NCI-H2029 treated with DMSO at 0.1 percent for 48 hours (cell line): Measurements from ENCODE around the gene VEPH1.

Source experiments
- DNase-seq: peaks from one replicate; lab custom pipeline; 2025; lab: John Stamatoyannopoulos, UW

VEPH1 gene

DNA sequence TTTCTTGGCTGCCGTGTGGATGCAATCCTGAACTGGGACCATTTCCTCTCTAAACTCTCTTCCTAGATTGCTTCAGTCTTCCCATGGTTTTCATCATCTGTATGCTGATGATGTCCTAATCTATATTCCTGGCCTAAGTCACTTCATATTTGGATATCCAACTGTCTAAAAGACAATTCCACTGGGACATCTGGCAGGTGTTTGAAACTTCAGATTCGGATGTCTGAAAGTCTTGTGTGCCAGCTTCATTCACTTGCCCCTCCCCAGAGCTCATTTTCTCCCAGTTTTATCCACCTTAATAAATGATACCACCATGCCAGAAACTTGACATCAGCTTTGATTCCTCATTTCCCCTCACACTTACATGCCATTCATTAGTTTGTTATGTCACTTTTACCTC is 201.5 kb downstream of the VEPH1 start:
- no peak for DNase-seq

DNA sequence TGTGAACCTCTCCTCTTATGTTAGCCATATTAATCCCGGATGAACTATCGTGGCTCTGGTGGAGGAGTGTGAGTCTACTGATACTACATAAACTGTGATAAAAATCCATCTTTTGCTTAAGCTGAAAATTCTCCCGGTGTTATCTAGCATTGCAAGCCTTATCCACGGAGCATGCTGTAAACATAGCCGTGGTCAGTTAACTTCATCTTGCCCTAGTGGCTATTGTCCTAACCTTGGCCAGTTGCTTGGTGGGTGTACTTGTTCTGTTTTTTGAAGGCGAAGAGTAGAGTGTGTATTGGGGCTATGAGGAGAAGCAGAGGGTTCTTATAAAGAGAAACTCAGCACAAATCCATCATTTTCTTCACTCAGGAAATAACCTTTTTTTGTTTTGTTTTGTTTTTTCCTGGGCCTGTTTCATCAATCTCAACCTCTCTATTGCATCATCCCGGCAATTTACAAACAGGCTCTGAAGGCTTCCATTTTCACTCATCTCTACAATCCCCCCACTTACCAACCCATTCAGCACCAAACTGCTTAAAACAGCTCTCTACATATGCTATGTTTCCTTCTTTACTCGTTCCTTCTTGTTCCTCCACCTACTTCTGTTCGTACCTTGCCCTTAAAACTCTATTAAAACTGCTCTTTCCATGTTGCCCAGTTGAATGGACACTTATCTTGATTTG is 202.1 kb downstream of the VEPH1 start:
- DNase-seq, result no peak

DNA sequence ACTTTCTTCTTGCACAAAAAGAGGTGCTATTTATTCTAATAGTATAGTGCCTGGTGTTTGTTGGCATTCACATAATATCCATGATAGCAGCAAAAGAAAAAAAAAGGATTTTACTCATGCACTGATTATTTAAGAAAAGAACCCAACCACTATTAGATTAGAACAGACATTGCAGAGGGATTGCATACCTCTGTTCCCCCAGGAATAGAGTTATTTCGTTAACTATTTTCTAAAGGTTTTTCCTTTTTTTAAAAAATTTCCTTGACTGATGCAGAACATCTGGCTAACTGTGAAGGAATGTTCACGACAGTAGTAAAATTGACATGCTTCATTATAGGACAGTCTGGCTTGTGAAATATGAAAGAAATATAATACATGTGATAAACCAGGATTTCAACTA is 203.1 kb downstream of the VEPH1 start:
- DNase-seq, result no peak

GRCh38 chr3:157297328-157297915 is 205.8 kb downstream of the VEPH1 start:
- no peak for DNase-seq

DNA sequence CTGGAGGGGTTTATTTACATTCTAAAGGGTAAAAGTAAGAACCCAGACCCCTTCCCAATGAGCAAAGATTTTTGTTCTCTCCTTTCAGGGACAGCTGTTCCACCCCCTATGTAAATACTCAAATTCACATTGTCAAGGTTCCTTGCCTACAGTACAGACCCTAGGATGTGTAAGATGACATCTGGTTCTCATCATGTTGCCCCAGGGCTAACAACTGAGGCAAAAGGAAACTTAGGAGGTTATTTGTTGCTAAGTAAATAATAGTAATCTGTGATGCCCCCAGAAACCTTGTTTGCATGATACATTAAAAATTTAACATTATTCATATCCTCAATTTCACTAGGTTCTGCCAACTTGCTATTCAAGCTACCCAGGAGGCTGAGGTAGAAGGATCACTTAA is 208.3 kb downstream of the VEPH1 start:
- DNase-seq, result no peak

GRCh38 chr3:157294491-157294890 is 208.7 kb downstream of the VEPH1 start:
- no peak for DNase-seq

DNA sequence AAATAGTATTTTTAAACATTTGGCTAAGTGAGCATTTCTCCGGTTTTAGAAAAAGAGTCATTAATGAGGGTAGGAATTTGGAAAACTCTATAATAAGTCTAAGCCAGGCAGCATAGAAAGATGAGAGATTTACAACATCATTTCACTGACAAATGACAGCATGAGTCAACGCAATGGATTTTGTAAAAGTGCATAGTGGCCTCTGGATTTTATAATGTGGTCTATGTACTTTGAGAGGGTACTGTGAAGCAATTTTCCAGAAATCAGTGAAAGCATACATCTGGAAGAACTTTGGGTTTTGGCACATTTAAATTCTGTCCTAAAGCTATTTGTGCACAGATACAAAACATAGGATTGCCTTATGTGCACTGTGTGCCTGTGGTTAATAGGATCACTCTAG is 212.4 kb downstream of the VEPH1 start:
- no peak for DNase-seq

DNA sequence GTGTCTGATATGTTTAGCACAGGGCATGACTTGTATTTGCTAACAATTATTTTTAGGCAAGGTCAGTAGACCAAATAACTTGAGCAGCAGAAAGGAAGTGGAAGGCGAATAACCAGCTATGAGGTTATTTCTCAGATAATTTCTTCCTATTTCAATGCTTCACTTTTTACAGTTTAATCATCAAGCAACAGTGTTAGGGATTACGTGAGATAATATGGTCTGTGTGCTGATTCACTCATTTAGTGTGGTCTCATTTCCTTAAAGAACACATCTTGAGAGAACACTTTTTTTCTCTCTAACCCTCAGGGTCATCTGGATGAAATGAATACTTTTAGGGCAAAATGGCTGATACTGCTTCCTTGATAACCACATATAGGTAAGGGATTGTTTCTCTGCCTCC is 217.2 kb downstream of the VEPH1 start:
- DNase-seq, result no peak

DNA sequence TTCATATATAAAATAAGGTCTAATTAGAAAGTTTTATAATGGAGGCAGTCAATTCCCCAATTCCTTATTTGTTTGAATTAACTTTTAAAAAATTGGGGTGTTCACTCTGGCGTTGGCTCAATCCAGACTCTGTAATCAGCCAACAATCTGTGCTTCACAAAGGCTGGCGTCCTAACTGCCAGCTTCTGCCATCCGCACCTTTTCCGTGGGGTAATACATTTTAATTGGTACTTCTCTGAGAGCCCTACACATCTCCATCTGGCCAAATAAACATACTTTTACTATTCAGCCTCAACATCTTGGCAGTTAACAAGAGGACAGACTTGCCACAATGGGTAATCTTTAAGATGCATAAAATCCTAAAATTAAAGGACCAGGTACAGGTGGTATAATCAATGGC is 218.1 kb downstream of the VEPH1 start:
- no peak for DNase-seq

DNA sequence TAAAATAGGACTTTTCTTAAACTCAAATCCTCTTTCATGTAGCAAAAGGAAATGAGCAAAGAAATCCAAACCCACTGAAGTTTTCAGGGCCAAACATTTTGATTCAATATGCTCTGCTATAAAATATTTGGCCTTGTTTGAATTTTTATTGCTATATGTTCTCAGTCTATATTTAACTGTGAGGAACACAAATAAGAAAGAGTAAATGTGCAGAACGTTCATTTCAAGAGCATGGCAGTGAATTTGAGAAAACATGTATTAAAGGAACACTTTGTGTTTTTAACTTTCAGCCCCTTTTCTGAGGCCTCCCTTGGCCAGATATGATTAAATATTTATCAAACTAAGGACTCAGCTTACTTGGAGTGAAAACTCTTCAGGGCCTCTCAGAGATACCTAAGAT is 218.5 kb downstream of the VEPH1 start:
- no peak for DNase-seq

GRCh38 chr3:157282261-157283191 is 220.7 kb downstream of the VEPH1 start:
- no peak for DNase-seq

- no peak for DNase-seq
Observed at GRCh38 chr3:157280786-157281185, 222.4 kb downstream of the VEPH1 start.

DNA sequence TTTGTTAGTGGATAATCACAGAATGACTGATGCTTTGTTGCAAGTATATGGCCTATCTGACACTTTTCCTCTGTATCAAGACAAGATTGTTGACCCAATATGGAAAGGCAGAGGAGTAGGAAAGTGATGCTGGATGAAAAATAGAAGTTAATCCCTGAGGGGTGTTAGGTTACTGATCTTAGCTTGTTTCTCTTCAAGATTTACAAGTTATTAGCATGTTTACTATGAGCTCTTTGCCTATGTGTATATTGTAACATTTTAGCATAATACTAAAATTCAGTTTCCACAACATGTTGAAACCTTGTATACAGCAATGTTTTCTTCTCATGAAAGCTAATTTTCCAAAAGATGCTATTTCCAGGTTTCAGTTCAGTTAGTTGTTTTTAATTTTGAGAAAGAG is 222.9 kb downstream of the VEPH1 start:
- no peak for DNase-seq

DNA sequence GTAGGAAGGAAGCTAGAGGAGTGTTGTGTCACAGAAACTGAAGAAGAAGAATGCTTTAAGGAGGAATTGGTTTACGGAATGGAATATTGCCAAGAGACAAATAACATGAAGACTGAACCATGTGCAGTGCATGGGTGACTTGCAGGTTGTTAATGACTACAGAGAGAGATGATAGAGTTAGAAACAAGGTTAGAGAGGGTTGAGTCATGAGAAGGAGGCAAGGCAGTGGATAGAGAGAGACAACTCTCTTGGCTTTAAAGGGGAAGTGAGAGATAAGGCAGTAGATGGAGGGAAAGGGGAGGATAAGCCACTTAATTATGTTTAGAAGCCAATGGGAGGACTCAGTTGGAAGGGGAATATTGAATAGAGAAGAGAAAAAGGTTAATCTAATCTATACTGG is 224.0 kb downstream of the VEPH1 start:
- DNase-seq, result no peak

- no peak for DNase-seq
Observed at GRCh38 chr3:157276801-157277200, 226.4 kb downstream of the VEPH1 start.

- DNase-seq, result no peak
Observed at GRCh38 chr3:157275832-157276231, 227.4 kb downstream of the VEPH1 start.

DNA sequence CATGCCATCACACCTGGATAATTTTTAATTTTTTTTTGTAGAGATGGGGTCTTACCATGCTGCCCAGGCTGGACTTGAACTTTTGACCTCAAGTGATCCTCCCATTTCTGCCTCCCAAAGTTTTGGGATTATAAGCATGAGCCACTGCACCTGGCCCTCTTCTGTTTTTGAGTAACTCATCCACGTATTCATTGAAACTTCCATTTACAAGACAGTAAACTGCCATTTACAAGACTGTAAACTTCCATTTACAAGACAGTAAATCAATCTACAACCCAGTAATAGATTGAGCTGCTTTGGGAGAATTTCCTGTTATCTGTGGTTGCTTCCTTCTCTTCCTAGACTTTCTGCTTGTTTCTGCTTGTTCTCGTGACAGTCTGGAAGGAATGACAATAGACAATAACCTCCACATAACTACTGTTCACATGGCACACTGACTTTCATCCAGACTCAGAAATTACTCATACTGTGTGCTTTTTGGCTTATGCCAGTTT is 228.5 kb downstream of the VEPH1 start:
- DNase-seq, result no peak

DNA sequence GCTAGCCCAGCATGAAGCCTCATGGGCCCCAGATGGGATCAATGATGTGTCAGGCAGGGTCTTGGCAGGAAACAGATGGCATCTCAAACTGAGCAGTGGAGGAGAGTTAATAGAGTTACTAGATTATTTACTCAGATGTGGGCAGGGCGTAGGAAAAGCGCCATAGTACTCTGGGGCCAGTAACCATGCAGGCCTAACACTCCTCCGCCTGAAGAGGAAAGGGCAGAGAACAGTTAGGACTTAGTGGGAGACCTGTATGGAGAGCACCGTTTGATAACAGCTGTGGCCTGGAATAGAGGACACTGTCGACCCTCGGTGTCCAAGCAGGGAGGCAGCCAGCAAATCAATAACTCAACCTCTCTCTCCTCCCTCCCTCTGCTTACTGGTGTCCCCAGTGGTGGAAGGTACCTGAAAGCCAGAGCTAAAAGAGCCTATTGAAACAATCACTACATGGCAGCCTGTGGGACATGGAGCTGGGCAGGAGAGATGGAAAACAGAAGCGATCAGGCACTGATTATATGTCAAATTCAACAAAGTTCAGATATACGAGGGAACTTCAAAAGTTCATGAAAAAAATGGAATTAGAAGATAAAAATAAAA is 231.8 kb downstream of the VEPH1 start:
- DNase-seq, result no peak

DNA sequence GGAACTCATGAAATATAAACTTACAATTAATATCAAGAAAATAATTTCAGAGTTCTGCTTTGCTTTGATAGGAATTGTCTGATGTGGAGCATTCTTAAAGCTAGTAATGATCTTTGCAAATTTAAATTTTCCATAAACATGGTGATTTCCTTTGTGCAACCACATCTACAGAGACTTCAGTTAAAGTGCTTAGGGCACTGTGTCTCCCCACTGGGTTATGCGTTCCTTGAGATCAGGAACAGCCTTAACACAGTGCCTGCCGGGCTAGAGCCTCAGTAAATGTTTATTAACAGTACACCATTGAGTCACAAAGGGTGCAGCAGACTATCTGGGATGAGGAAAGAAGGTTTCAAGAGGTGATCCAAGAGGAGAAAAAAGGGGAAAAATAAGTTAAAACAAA is 235.2 kb downstream of the VEPH1 start:
- no peak for DNase-seq

DNA sequence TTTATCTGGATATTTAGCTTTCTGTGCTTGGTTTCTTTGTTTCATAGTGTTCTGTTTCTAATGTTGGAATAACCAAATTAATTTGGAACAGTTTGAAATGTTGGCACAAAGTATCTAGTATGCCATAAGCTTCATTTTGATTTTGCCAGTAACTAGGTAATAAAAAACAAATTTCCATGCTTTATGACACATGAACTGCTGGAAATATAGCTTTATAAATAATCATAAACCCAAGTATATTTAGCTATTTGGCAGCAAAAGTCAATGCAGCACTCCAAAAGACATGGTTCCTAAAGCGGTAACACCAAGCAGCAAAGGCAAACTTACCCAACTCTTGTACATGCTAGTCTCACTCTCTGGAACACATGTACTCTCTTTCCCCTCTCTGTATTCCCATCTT is 237.3 kb downstream of the VEPH1 start:
- no peak for DNase-seq

GRCh38 chr3:157263027-157263426 is 240.2 kb downstream of the VEPH1 start:
- DNase-seq, result no peak

DNA sequence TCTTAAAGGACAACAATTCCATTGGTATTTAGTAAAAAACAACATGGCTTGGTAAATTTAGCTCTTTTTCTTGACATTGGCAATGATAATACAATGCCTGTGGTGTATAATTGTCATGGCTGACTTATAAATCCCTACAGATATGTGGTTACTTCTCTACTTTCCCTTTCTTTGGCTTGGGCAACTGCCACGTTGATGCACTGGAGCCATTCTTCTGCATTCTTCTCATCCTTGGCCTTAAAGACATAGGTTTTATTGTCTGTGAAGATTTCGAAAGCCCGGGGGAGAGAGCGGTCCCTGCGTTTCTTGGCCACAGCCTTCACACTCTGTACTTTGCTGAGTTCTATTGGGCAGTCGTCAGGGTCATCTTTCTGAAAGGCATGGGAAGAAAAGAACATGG is 242.2 kb downstream of the VEPH1 start:
- DNase-seq, result no peak

- no peak for DNase-seq
Observed at GRCh38 chr3:157259825-157260224, 243.4 kb downstream of the VEPH1 start.
